Uterus (tissue), 2 donors: ENCODE data around the gene FKBP11.

Experiments
- CTCF ChIP-seq, 4 experiments: fragments of 200-600 bp in 2 of 4; fragments of 450-650 bp in 2 of 4; sonication (generic) in 2 of 4; IDR thresholded peaks; one replicate each; pipeline ENCODE4 v1.5.1; 2016 to 2019; ENCODE audit warnings: antibody characterized with exemption in 4 of 4, mild to moderate bottlenecking in 2 of 4, moderate library complexity in 1 of 4
- POLR2A ChIP-seq, 2 donors: fragments of 450-650 bp; IDR thresholded peaks; one replicate each; pipeline ENCODE4 v1.6.1; 2016; ENCODE audit warnings: antibody characterized with exemption in 2 of 2, mild to moderate bottlenecking in 1 of 2, moderate library complexity in 1 of 2

- TF ChIP-seq CTCF (IDR thresholded peaks at IDR 0.05) (no peak), POLR2A (IDR thresholded peaks at IDR 0.05) (no peak)
These were observed 22.4 kb upstream of the FKBP11 start for GRCh38 chr12:48947727-48948126.
